Nephron progenitor cell (in vitro differentiated cells): ENCODE measurements around the gene NRCAM.

Experiments used
- DNase-seq: peaks from one replicate; pipeline ENCODE4 v3.0.0; 2021
- H3K27ac Mint-ChIP-seq: 2 replicates; pipeline ENCODE4 v1.8.0; 2021; ENCODE audit warnings: mild to moderate bottlenecking, moderate library complexity, mixed read lengths
- H3K27me3 Mint-ChIP-seq: 2 replicates; pipeline ENCODE4 v1.8.0; 2021; ENCODE audit warnings: mild to moderate bottlenecking, low read depth, mixed read lengths; ENCODE audit not compliant: poor library complexity
- H3K36me3 Mint-ChIP-seq: 2 replicates; pipeline ENCODE4 v1.8.0; 2021; ENCODE audit warnings: low read depth, mixed read lengths
- H3K4me1 Mint-ChIP-seq: 2 replicates; pipeline ENCODE4 v1.8.0; 2021; ENCODE audit warnings: mixed read lengths
- H3K4me3 Mint-ChIP-seq: 2 replicates; pipeline ENCODE4 v1.8.0; 2021; ENCODE audit warnings: mild to moderate bottlenecking, moderate library complexity, mixed read lengths
- H3K9me3 Mint-ChIP-seq: 2 replicates; pipeline ENCODE4 v1.8.0; 2021; ENCODE audit warnings: mild to moderate bottlenecking, moderate library complexity, mixed read lengths
- CTCF ChIP-seq: fragments of 200-600 bp; sonication (generic); IDR thresholded peaks from 2 replicates; pipeline ENCODE4 v1.5.0; 2021; ENCODE audit warnings: antibody characterized with exemption

NRCAM gene

GRCh38 chr7:108370616-108371015 is 85.6 kb downstream of the NRCAM start:
- no peak for TF ChIP-seq CTCF
- H3K27me3 Mint-ChIP-seq: peaks cover 6% of the 10 kb centered on the region
- no peak overlapping the region for H3K27ac Mint-ChIP-seq
- H3K9me3 Mint-ChIP-seq: peaks cover 8% of the 10 kb centered on the region
- H3K4me1 Mint-ChIP-seq: peaks cover 4% of the 10 kb centered on the region
- H3K4me3 Mint-ChIP-seq: no peak overlapping the region
- no peaks in the 10 kb centered on the region for H3K36me3 Mint-ChIP-seq
- DNase-seq: no peak

- Mint-ChIP-seq H3K4me1 (peaks cover 4% of the 10 kb centered on the region), H3K4me3 (no peak overlapping the region), H3K27me3 (peaks cover 6% of the 10 kb centered on the region), H3K36me3 (no peaks in the 10 kb centered on the region), H3K27ac (no peak overlapping the region), H3K9me3 (peaks cover 8% of the 10 kb centered on the region)
- no peak for TF ChIP-seq CTCF
- DNase-seq: no peak
These were observed 87.8 kb downstream of the NRCAM start for GRCh38 chr7:108368466-108368865.

- no peaks in the 10 kb centered on the region for H3K36me3 Mint-ChIP-seq
- no peak for TF ChIP-seq CTCF
- no peak overlapping the region for H3K27ac Mint-ChIP-seq
- H3K9me3 Mint-ChIP-seq: peaks cover 12% of the 10 kb centered on the region
- peaks cover 6% of the 10 kb centered on the region for H3K27me3 Mint-ChIP-seq
- no peak overlapping the region for H3K4me3 Mint-ChIP-seq
- DNase-seq: no peak
- peaks cover 4% of the 10 kb centered on the region for H3K4me1 Mint-ChIP-seq
These were observed 88.3 kb downstream of the NRCAM start for GRCh38 chr7:108367946-108368345.

GRCh38 chr7:108367314-108367713 is 88.9 kb downstream of the NRCAM start:
- H3K36me3 Mint-ChIP-seq: no peaks in the 10 kb centered on the region
- no peak overlapping the region for H3K27ac Mint-ChIP-seq
- no peak for DNase-seq
- peaks cover 6% of the 10 kb centered on the region for H3K27me3 Mint-ChIP-seq
- no peak for TF ChIP-seq CTCF
- peaks cover 11% of the 10 kb centered on the region for H3K9me3 Mint-ChIP-seq
- H3K4me1 Mint-ChIP-seq: peaks cover 4% of the 10 kb centered on the region
- H3K4me3 Mint-ChIP-seq: no peak overlapping the region

- no peaks in the 10 kb centered on the region for H3K36me3 Mint-ChIP-seq
- no peak for DNase-seq
- H3K27ac Mint-ChIP-seq: no peak overlapping the region
- H3K4me3 Mint-ChIP-seq: no peak overlapping the region
- H3K27me3 Mint-ChIP-seq: peaks cover 6% of the 10 kb centered on the region
- TF ChIP-seq CTCF: no peak
- peaks cover under 1% of the 10 kb centered on the region for H3K4me1 Mint-ChIP-seq
- peaks cover 4% of the 10 kb centered on the region for H3K9me3 Mint-ChIP-seq
These were observed 92.6 kb downstream of the NRCAM start for GRCh38 chr7:108363659-108364058.

GRCh38 chr7:108360058-108360800 is 96.0 kb downstream of the NRCAM start:
- Mint-ChIP-seq H3K27ac (no peak overlapping the region), H3K9me3 (peaks cover 4% of the 10 kb centered on the region), H3K27me3 (no peaks in the 10 kb centered on the region), H3K36me3 (no peaks in the 10 kb centered on the region), H3K4me3 (no peak overlapping the region), H3K4me1 (peaks cover 3% of the 10 kb centered on the region)
- TF ChIP-seq CTCF: no peak
- DNase-seq: no peak
